ENCODE data around the gene EMC1. TPM values are rescaled to one million over a fixed set of nuclear protein-coding genes. Genes with fewer than 3 reads are reported as not detected.
"Not testable (repeated sequence)": the region's sequence is repeated elsewhere in the genome, so short reads cannot be mapped to it uniquely, and the experiment has no call there.

Gene EMC1
- total RNA-seq, 1 experiment from 2014 or later: 60.0 TPM

DNA sequence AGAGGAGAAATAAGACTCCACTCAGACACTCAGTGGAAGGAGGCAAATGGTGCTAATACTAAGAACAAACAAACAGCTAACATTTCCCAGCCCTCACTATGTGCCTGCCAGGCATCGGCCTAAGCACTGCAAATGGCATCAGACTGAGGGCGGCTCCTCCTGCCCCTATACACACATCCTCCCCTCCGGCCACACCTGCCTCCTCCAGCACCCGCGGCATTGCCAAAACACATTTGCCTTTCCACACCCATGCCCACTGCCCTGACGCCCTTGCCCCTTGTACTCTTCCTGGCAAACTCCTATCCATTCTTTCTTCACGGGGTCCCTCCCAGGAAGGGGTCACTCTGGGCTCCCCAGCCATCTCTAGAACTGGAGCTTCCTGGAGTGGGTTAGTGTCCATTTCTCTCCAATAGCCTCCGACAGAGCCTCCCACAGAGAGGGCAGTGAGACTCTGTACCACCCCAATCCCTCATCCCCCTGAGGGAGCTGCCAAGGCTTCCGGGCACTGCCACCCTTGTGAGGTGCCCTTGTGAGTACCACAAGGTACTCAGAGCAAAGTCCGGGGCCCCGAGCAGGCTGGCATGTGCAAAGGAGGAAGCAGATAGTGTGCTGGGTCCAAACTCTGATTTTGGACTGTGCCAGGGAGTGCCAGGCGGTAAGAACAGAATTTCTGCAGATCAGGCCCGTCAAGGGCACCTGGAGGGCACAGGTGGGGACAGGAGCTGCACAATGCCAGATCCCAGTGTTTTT is 36.3 kb upstream of the EMC1 start:
- peaks cover 35% of the 10 kb centered on the region for H3K27me3 Mint-ChIP-seq (ENCODE audit: low read depth)
- H3K23me2 ChIP-seq (ENCODE audit: insufficient read length, low read depth, low read length, poor library complexity, severe bottlenecking): peaks cover 5% of the 10 kb centered on the region
- H3K27me3 ChIP-seq (ENCODE audit: insufficient read depth, low read length): no peaks in the 10 kb centered on the region; the same call in 1 of the 2 replicates
- no peak overlapping the region for H3T11ph ChIP-seq (ENCODE audit: low read length)
- no peak overlapping the region for H2BK12ac ChIP-seq (ENCODE audit: insufficient read length, low read depth, low read length)
- no peak overlapping the region for H3K18ac ChIP-seq (ENCODE audit: insufficient read length, low read depth, low read length)
- H3K4me1 Mint-ChIP-seq: peaks cover 3 to 7% of the 10 kb centered on the region in 2 experiments
- DNase-seq: no peak
- H2BK20ac ChIP-seq (ENCODE audit: low read depth, low read length, poor library complexity, severe bottlenecking): no peak overlapping the region
- no peak overlapping the region for H4K5ac ChIP-seq (ENCODE audit: insufficient read length, low read depth, low read length)
- no peaks in the 10 kb centered on the region for H3K9me3 ChIP-seq (ENCODE audit: control insufficient read depth, low read depth, low read length)
- no peak overlapping the region for H3K4me2 ChIP-seq (ENCODE audit: insufficient read depth, insufficient read length, low read length)
- peaks cover 3 to 8% (median 7%) of the 10 kb centered on the region in 3 experiments; a peak in 5 of 7 replicates for H3K36me3 Mint-ChIP-seq (ENCODE audit: insufficient read depth in 1 of 3, low read depth in 3 of 3)
- H3K14ac ChIP-seq (ENCODE audit: insufficient read depth, low read length): no peak overlapping the region
- WGBS (ENCODE audit: extremely low coverage, insufficient read length, low lambda C conversion rate): no CpG with 5 or more reads among the region's 13 CpGs
- H3K23ac ChIP-seq (ENCODE audit: insufficient read length, low read depth, low read length): no peak overlapping the region
- no peak overlapping the region for H3K9ac ChIP-seq (ENCODE audit: extremely low read depth, insufficient read length, low read length)
- H2BK15ac ChIP-seq (ENCODE audit: low read depth, low read length): no peak overlapping the region
- no peak overlapping the region for H3K56ac ChIP-seq (ENCODE audit: insufficient read length, low read depth, low read length)
- H4K8ac ChIP-seq (replicated peaks; ENCODE audit: insufficient read length, low read depth, low read length): no peak overlapping the region
- H2AFZ ChIP-seq (ENCODE audit: low read length): no peak overlapping the region
- H3K27ac Mint-ChIP-seq: no peak overlapping the region
- H3K79me2 ChIP-seq (ENCODE audit: insufficient read depth, low read length): no peaks in the 10 kb centered on the region
- H3K4me3 Mint-ChIP-seq: peak overlapping the region; percentile 25 to 34; a peak in 3 of 5 replicates
- no peak overlapping the region for H3K4ac ChIP-seq (ENCODE audit: low read depth, low read length)
- H3K27ac ChIP-seq (ENCODE audit: insufficient read length, low read depth, low read length): no peak overlapping the region
- H3K9me3 Mint-ChIP-seq: peaks cover 6 to 12% of the 10 kb centered on the region in 2 experiments; a peak in 4 of 5 replicates
- H2BK5ac ChIP-seq (ENCODE audit: insufficient read length, low read length): no peak overlapping the region
- no peaks in the 10 kb centered on the region for H3K79me1 ChIP-seq (ENCODE audit: insufficient read depth, low read depth, low read length, poor library complexity, severe bottlenecking)
- TF ChIP-seq, protein P1, sequence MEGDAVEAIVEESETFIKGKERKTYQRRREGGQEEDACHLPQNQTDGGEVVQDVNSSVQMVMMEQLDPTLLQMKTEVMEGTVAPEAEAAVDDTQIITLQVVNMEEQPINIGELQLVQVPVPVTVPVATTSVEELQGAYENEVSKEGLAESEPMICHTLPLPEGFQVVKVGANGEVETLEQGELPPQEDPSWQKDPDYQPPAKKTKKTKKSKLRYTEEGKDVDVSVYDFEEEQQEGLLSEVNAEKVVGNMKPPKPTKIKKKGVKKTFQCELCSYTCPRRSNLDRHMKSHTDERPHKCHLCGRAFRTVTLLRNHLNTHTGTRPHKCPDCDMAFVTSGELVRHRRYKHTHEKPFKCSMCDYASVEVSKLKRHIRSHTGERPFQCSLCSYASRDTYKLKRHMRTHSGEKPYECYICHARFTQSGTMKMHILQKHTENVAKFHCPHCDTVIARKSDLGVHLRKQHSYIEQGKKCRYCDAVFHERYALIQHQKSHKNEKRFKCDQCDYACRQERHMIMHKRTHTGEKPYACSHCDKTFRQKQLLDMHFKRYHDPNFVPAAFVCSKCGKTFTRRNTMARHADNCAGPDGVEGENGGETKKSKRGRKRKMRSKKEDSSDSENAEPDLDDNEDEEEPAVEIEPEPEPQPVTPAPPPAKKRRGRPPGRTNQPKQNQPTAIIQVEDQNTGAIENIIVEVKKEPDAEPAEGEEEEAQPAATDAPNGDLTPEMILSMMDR (conservative IDR thresholded peaks at IDR 0.05): no peak
- H2BK120ac ChIP-seq (ENCODE audit: low read depth, low read length, poor library complexity, severe bottlenecking): no peak overlapping the region
- H3K4me1 ChIP-seq (ENCODE audit: insufficient read depth, low read length): no peaks in the 10 kb centered on the region
- no peaks in the 10 kb centered on the region for H4K20me1 ChIP-seq (ENCODE audit: control insufficient read depth, insufficient read depth, insufficient read length)
- H2AK5ac ChIP-seq (ENCODE audit: insufficient read length, low read length): no peak overlapping the region
- no peak overlapping the region for H4K91ac ChIP-seq (ENCODE audit: insufficient read length, low read depth, low read length)

DNA sequence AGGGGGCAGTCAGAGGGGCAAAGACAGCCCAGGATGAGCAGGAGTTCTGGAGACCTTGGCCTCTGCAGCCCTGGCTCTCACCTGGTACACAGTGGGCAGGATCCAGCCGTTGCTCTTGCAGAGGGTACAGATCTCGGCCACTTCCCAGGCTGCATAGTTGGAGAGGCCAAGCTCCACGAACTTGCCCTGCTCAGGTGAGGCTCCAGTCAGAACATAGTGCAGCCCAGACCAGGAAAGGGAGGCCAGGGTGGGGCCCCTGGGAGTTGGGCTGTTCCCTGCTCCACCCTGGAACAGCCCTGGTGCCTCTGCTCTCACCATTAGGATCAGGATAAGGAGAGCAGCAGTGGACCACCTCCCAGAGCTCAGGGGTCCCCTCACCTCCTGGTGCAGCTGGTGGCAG is 34.5 kb upstream of the EMC1 start:
- H3K4ac ChIP-seq (ENCODE audit: low read depth, low read length); H3K27ac Mint-ChIP-seq; H2AFZ ChIP-seq (ENCODE audit: low read length): not testable (repeated sequence)

More for the DNA sequence above, 34.5 kb upstream of the EMC1 start:
- H3K27me3 Mint-ChIP-seq (ENCODE audit: low read depth): peaks cover 35% of the 10 kb centered on the region
- not testable (repeated sequence) for H3K79me1 ChIP-seq (ENCODE audit: insufficient read depth, low read depth, low read length, poor library complexity, severe bottlenecking); DNase-seq; H4K5ac ChIP-seq (ENCODE audit: insufficient read length, low read depth, low read length); H3K56ac ChIP-seq (ENCODE audit: insufficient read length, low read depth, low read length); H4K91ac ChIP-seq (ENCODE audit: insufficient read length, low read depth, low read length); H3K27ac ChIP-seq (ENCODE audit: insufficient read length, low read depth, low read length); H3K9ac ChIP-seq (ENCODE audit: extremely low read depth, insufficient read length, low read length); H3K4me1 Mint-ChIP-seq; H2BK5ac ChIP-seq (ENCODE audit: insufficient read length, low read length); H3K9me3 ChIP-seq (ENCODE audit: control insufficient read depth, low read depth, low read length); H3K4me2 ChIP-seq (ENCODE audit: insufficient read depth, insufficient read length, low read length); H3K36me3 Mint-ChIP-seq (ENCODE audit: insufficient read depth in 1 of 3, low read depth in 3 of 3); H4K8ac ChIP-seq (replicated peaks; ENCODE audit: insufficient read length, low read depth, low read length); H2BK120ac ChIP-seq (ENCODE audit: low read depth, low read length, poor library complexity, severe bottlenecking); H3K4me3 Mint-ChIP-seq; H3K79me2 ChIP-seq (ENCODE audit: insufficient read depth, low read length); H3K9me3 Mint-ChIP-seq; H3K18ac ChIP-seq (ENCODE audit: insufficient read length, low read depth, low read length); H3K23me2 ChIP-seq (ENCODE audit: insufficient read length, low read depth, low read length, poor library complexity, severe bottlenecking); H2BK12ac ChIP-seq (ENCODE audit: insufficient read length, low read depth, low read length); H2BK15ac ChIP-seq (ENCODE audit: low read depth, low read length); H2BK20ac ChIP-seq (ENCODE audit: low read depth, low read length, poor library complexity, severe bottlenecking); H3K4me1 ChIP-seq (ENCODE audit: insufficient read depth, low read length); H4K20me1 ChIP-seq (ENCODE audit: control insufficient read depth, insufficient read depth, insufficient read length); H3K23ac ChIP-seq (ENCODE audit: insufficient read length, low read depth, low read length); H2AK5ac ChIP-seq (ENCODE audit: insufficient read length, low read length); H3K14ac ChIP-seq (ENCODE audit: insufficient read depth, low read length); H3T11ph ChIP-seq (ENCODE audit: low read length); H3K27me3 ChIP-seq (ENCODE audit: insufficient read depth, low read length)
- WGBS (ENCODE audit: extremely low coverage, insufficient read length, low lambda C conversion rate): no CpG with 5 or more reads among the region's 3 CpGs

Data from H9 (cell line).